Body of pancreas (tissue), 4 donors: ENCODE results near the gene TOGARAM1.

Source experiments
- CTCF ChIP-seq, 7 experiments: fragments of 450-650 bp in 4 of 7; fragments of 200-600 bp in 3 of 7; sonication (generic) in 3 of 7; IDR thresholded peaks; one replicate each; pipeline ENCODE4 v1.5.1; 2016 to 2019; ENCODE audit warnings: antibody characterized with exemption in 7 of 7
- POLR2A ChIP-seq, 3 donors: fragments of 450-650 bp; IDR thresholded peaks; one replicate each; pipeline ENCODE4 v1.6.1; 2016; ENCODE audit warnings: antibody characterized with exemption in 3 of 3, mild to moderate bottlenecking in 2 of 3

GRCh38 chr14:45070215-45070614 lies 108.2 kb downstream of the TOGARAM1 start:
- TF ChIP-seq CTCF (IDR thresholded peaks at IDR 0.05) (no peak), POLR2A (IDR thresholded peaks at IDR 0.05) (no peak)
